ENCODE data around the gene ATP1A1.

- TF ChIP-seq CTCF (conservative IDR thresholded peaks at IDR 0.05; ENCODE audit: low read length) (no peak), EZH2phosphoT487 (IDR thresholded peaks at IDR 0.05; ENCODE audit: borderline replicate concordance, low read depth, low read length) (no peak)
These were observed 19.8 kb downstream of the ATP1A1 start for GRCh38 chr1:116392717-116393404.

All from OCI-LY7 (cell line).